HG02884 (cell line): ENCODE data around the gene BEGAIN.

Source experiments
- ATAC-seq: cut with Tn5 transposase; IDR thresholded peaks from one replicate; pipeline ENCODE4 v1.9.1; 2021; ENCODE audit warnings: mild to moderate bottlenecking, moderate library complexity; ENCODE audit not compliant: unreplicated experiment

The BEGAIN gene

GRCh38 chr14:100553471-100553870 is 33.7 kb downstream of the BEGAIN start:
- ATAC-seq, result no peak

GRCh38 chr14:100552524-100553125 is 34.6 kb downstream of the BEGAIN start:
- no peak for ATAC-seq

- ATAC-seq, result no peak
Measured at GRCh38 chr14:100551056-100551455, 36.2 kb downstream of the BEGAIN start.

- no peak for ATAC-seq
Measured at GRCh38 chr14:100549834-100550625, 37.2 kb downstream of the BEGAIN start.

GRCh38 chr14:100548939-100549338 is 38.3 kb downstream of the BEGAIN start:
- ATAC-seq, result no peak

GRCh38 chr14:100548295-100548655 is 38.9 kb downstream of the BEGAIN start:
- ATAC-seq, result no peak

GRCh38 chr14:100547633-100548294 is 39.5 kb downstream of the BEGAIN start:
- ATAC-seq, result no peak

GRCh38 chr14:100546051-100546443 is 41.2 kb downstream of the BEGAIN start:
- no peak for ATAC-seq

- ATAC-seq, result no peak
Measured at GRCh38 chr14:100545359-100545758, 41.9 kb downstream of the BEGAIN start.

- no peak for ATAC-seq
Measured at GRCh38 chr14:100544506-100545141, 42.6 kb downstream of the BEGAIN start.

GRCh38 chr14:100543471-100544455 is 43.5 kb downstream of the BEGAIN start:
- no peak for ATAC-seq

- ATAC-seq, result no peak
Measured at GRCh38 chr14:100542619-100543205, 44.5 kb downstream of the BEGAIN start.

GRCh38 chr14:100541621-100542560 is 45.3 kb downstream of the BEGAIN start:
- no peak for ATAC-seq

- ATAC-seq, result no peak
Measured at GRCh38 chr14:100540926-100541620, 46.1 kb downstream of the BEGAIN start.

GRCh38 chr14:100540141-100540925 is 46.9 kb downstream of the BEGAIN start:
- ATAC-seq, result no peak

GRCh38 chr14:100539766-100540140 is 47.5 kb downstream of the BEGAIN start:
- ATAC-seq, result no peak

GRCh38 chr14:100539003-100539660 is 48.1 kb downstream of the BEGAIN start:
- ATAC-seq, result no peak
